Cardiac septum (tissue), 1 donor: Measurements from ENCODE around the gene WDR76. TPM values are rescaled to one million over a fixed set of nuclear protein-coding genes. Genes with fewer than 3 reads are reported as not detected.
"Not testable (repeated sequence)": the region's sequence is repeated elsewhere in the genome, so short reads cannot be mapped to it uniquely, and the experiment has no call there.

ENCODE experiments used
- DNase-seq: peaks from one replicate; pipeline ENCODE4 v3.0.0-alpha.2; 2020; ENCODE audit warnings: low spot score
- intact Hi-C: fragments of 100-400 bp; cut with DNase I; formaldehyde crosslinking; loops from one replicate; pipeline ENCODE4 v1.14.0; 2022
- total RNA-seq: library from RNA; stranded (reverse); fragmentation: NEBNext Ultra II Directional; extraction: Animal tissue kit (Norgen Biotek cat#: 25700); gene quantifications from one replicate; pipeline ENCODE4 v1.2.1, GENCODE V29; 2021
- donor health status: DM: no; HTN: no; CAD: no.

The WDR76 gene
- total RNA-seq, 1 donor from 2014 or later: 0.97 TPM

DNA sequence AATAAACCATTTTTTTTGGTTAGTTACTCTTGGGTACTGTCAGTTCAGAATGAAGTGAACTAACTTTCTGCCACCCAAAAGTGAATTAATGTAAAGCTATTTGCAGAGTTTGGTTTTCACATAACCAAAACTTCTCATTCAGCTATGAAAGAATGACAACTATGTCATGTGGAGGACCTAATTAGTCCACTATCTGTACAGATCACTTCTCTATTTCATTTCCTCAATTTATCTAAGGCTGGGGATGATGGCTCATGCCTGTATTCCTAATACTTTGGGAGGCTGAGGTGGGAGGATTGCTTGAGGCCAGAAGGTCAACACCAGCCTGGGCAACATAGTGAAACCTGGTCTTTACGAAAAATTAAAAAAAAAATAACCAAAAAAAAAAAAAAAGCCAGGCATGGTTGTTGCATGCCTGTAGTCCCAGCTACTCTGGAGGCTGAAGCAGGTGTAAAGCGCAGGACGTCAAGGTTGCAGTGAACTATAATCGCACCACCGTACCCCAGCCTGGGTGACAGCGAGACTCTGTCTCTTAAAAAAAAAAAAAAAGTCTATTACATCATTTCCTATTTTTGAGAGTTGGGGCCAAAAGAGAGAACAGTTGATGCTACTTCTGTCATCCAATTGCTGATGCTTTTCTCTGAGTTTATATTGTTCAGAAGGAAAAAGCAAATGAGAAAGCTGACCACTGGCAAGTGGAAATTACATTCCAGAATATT lies 17.7 kb upstream of the WDR76 start:
- DNase-seq: no peak
- intact Hi-C loops: no loop called here

DNA sequence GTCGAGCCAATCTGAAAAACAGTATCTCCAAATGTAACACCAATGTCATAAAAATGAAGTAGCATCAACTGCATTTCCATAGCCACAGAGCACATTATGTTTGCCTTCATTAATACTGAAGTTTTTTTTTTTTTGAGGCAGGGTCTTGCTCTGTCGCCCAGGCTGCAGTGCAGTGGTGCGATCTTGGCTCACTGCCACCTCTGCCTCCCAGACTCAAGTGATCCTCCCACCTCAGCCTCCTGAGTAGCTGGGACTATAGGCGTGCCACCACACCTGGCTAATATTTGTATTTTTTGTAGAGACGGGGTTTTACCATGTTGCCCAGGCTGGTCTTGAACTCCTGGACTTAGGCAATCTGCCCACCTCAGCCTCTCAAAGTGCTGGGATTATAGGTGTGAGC lies 11.7 kb upstream of the WDR76 start:
- DNase-seq, intact Hi-C loops: not testable (repeated sequence)

DNA sequence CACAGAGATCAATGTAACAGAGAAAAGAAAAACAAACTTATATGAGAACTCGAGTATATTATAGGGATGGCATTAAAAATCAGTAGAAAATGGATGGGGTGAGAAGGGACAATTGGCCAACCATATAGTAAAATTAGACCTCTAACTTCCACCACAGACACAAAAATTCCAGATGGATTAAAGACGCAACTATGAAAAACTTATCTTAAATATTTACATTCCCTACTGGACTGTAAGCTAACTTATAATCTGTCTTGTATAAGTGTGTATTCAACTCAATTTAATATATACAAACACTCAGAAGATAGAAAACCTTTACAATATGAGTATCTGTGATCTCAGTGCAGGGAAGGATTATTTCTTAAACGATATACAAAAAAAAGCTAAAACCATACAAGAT lies 5.3 kb upstream of the WDR76 start:
- intact Hi-C loops: no loop called here
- DNase-seq: no peak

DNA sequence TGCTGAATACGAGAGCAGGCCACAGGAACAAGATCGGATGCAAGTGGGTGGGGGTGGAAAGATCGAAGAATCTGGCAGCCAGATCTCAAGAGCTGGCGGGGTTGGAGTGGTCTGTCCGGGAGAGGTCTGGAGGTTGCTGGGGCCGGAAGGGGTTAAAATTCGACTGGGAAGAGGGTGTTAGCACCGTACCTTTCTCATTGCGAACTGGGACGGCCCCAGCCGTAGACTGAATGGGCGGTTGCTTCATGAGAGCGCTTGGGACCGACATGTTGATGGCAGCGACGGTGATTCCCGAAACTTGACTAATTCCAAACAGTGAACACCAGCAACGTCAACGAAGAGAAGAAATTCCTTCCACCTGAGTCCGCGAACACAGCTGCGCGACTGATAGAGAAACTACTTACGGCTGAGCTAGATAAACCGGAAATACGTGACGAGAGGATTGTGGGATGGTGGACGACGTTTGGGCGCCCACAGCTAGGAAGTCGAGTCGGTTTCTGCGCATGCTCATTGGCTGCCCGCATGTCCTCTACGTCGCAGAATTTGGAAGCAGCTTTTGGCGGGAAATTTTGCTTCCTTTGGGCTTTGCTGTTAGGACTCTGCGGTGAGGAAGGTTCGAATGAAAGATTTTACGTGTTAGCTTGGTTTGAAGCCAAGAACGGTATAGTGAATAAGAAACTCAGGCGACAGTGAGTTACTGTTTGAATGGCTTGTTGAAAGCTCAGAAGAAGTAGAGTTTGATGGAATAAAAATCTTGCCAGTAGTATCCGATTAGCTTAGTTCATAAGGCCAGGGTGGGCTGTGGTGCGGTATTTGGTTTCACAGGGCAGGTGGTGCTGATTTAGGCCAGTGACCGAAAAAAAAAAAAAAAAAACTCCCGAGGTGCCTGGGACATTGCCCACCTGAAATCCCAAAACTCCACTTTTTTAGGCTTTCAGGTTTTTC lies 2.2 kb upstream of the WDR76 start, which contains the start of gene MFAP1:
Gene MFAP1 (minus strand): TSS at position 389 of the 945 bp plus-strand sequence. CDS start 121 bp downstream, at position 268.
- peak; percentile 97 for DNase-seq
- intact Hi-C loops: loop anchor here (2.0 kb wide), 1 partner anchor 24 kb away; the partner anchor contains the start of genes HYPK and SERINC4

DNA sequence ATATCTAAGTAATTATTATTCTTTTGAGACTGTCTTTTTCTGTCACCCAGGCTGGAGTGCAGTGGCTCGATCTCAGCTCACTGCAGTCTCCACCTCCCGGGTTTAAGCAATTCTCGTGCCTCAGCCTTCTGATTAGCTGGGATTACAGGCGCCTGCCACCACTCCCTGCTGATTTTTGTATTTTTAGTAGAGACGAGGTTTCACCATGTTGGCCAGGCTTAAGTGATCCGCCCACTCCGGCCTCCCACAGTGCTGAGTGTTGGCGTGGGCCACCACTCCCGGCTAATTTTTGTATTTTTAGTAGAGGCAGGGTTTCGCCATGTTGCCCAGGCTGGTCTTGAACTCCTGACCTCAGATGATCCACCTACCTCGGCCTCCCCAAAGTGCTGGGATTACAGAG lies 1.5 kb upstream of the WDR76 start:
- DNase-seq: not testable (repeated sequence)
- intact Hi-C loops: loop anchor here (2.0 kb wide), 1 partner anchor 25 kb away; the partner anchor contains the start of genes HYPK and SERINC4

DNA sequence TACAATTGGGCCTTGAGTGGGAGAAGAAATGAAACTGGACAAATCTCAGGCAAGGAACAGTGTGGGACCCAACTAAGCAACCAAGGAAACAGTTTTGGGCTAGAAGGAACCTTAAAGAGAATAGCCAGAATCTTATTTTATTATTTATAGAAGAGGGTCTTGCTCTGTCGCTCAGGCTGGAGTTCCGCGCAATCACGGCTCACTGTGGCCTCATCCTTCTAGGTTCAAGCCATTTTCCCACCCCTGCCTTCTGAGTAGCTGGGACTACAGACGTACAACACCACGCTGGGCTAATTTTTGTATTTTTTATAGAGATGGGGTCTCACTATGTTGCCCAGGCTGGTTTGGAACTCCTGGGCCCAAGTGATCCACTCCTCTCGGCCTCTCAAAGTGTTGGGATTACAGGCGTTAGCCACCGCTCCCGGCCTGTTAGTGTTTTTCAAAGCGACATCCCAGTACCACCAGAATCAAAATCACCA lies 734 bp upstream of the WDR76 start:
- DNase-seq: no peak
- intact Hi-C loops: no loop called here

DNA sequence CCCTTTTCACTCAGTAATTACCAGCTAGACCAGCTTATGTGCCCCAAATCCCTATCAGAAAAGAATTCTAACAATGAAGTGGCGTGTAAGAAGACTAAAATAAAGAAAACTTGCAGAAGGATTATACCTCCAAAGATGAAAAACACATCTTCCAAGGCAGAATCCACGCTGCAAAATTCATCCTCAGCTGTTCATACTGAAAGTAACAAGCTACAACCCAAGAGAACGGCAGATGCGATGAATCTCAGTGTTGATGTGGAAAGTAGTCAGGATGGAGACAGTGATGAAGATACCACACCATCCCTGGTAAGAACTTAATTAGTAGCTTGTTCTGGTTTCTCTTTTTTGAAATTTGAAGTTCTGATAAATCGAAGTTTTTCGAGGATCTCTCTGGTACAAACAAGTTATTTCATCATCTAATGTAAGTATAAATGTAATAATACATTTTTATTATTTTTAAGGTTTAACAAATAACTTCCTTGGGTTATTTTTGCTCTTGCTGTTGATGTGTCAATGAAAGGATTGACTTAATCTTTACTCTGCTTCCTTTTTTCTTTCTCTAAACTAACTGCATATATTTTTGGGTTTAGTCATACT lies 1.4 kb downstream of the WDR76 start:
- no peak for DNase-seq
- intact Hi-C loops: no loop called here

DNA sequence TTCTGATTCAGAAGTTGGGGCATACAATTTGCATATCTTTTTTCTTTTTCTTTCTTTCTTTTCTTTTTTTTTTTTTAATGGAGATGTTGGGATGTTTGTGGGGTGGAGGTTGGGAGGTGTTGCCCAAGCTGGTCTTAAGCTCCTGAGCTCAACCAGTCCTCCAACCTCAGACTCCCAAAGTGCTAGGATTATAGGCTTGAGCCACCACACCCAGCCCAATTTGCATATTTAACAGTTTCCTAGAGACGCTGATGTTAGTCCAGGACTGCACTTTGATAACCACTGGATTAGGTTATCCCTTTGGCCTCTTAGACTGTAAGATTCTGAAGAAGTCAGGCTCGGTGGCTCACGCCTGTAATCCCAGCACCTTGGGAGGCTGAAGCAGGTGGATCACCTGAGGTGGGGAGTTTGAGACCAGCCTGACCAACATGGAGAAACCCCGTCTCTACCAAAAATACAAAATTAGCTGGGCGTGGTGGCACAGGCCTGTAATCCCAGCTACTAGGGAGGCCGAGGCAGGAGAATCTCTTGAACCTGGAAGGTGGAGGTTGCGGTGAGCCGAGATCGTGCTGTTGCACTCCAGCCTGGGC lies 3.2 kb downstream of the WDR76 start:
- DNase-seq, intact Hi-C loops: not testable (repeated sequence)

DNA sequence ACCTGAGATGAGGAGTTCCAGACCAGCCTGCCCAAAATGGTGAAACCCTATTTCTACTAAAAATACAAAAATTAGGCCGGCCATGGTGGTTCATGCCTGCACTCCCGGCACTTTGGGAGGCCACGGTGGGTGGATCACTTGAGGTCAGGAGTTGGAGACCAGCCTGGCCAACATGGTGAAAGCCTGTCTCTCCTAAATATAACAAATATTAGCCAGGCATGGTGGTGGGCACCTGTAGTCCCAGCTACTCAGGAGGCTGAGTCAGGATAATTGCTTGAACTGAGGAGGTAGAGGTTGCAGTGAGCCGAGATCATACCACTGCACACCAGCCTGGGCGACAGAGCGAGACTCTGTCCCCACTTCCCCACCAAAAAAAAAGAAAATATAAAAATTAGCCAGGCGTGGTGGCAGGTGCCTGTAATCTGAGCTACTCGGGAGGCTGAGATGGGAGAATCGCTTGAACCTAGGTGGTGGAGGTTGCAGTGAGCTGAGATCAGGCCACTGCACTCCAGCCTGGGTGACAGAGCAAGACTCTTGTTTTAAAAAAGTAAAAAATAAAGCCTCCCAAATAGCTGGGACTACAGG lies 4.0 kb downstream of the WDR76 start:
- intact Hi-C loops, DNase-seq: not testable (repeated sequence)

DNA sequence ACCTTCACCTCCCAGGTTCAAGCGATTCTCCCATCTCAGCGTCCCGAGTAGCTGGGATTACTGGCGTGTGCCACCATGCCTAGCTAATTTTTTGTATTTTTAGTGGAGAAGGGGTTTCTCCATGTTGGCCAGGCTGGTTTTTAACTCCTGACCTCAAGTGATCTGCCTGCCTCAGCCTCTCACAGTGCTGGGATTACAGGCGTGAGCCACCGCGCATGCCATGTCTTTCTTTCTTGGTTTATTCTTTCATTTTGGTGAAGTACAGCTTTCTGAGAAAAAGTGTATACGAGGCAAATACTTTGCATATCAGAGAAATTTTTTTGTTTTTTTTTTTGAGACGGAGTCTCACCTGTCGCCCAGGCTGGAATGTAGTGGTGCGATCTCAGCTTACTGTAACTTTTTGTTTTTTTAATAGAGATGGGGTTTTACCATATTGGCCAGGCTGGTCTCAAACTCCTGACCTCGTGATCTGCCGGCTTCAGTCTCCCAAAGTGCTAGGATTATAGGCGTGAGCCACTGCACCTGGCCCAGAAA lies 4.8 kb downstream of the WDR76 start:
- DNase-seq, intact Hi-C loops: not testable (repeated sequence)

DNA sequence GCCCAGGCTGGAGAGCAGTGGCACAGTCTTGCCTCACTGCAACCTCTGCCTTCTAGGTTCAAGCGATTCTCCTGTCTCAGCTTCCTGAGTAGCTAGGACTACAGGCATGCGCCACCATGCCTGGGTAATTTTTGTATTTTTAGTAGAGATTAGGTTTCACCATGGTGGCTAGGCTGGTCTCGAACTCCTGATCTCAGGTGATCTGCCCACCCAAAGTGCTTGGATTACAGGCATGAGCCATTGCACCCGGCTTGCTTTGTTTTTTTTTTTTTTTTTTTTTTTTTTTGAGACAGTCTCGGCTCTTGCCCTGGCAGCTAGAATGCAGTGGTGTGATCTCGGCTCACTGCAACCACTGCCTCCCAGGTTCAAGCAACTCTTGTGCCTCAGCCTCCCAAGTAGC lies 5.7 kb downstream of the WDR76 start:
- DNase-seq, intact Hi-C loops: not testable (repeated sequence)

DNA sequence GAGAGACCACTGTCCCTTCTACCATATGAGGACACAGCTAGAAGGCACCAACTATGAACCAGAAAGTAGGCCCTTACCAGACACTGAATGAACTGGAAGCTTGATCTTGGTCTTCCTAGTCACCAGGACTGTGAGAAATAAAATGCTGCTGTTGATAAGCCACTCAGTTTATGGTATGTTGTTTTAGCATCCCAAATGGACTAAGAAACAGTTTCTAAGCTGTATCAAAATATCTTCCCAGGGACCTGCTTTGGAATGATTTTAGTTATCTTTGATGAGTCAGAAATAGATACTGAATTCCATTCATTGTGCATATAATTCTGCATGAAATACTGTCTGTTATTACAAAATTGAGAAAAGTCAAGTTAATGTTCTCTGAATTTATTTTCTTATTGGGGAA lies 18.6 kb downstream of the WDR76 start:
- intact Hi-C loops: no loop called here
- DNase-seq: no peak

DNA sequence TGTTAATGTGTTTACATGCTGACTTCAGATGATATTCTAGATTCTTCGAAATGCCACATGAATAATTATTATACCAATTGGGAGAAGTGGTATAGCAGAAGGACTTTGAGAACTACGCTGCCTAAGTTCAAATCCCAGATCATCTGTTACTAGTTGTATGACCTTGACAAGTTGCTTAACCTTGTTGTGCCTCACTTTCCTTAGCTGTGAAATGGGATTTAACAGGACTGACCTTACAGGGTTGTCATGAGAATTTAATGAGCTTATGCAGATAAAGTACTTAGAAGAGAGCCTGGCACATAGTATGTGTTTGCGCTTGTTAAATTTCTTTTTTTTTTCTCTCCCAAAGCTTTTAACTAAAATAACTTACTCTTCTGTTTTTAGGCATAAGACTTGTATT lies 24.4 kb downstream of the WDR76 start:
- no peak for DNase-seq
- intact Hi-C loops: no loop called here

DNA sequence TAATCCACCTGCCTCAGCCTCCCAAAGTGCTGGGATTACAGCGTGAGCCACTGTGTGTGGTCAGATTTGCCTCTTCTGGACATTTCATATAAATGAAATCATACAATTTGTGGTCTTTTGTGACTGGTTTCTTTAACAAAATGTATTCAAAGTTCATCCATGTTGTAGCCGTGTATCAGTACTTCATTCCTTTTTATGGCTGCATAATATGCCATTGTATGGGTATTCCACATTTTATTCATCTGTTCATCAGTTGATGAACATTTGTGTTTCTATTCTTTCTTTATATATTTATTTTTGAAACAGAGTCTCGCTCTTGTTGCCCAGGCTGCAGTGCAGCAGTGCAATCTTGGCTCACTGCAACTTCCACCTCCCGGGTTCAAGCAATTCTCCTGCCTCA lies 25.8 kb downstream of the WDR76 start:
- intact Hi-C loops: no loop called here
- no peak for DNase-seq

DNA sequence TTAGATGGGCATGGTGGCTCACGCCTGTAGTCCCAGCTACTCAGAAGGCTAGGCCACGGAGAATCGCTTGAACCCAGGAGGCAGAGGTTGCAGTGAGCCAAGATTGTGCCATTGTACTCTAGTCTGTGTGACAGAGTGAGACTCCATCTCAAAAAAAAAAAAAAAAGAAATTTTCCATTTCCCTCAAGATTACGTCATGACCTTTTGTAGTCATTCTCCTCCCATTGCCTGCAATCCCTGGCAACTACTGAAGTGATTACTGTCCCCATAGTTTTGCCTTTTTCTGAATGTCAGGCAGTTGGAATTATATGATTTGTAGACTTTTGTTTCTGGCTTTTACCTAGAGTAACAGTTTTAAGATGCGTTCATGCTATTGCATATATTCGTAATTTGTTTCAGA lies 28.0 kb downstream of the WDR76 start:
- DNase-seq: no peak
- intact Hi-C loops: no loop called here

DNA sequence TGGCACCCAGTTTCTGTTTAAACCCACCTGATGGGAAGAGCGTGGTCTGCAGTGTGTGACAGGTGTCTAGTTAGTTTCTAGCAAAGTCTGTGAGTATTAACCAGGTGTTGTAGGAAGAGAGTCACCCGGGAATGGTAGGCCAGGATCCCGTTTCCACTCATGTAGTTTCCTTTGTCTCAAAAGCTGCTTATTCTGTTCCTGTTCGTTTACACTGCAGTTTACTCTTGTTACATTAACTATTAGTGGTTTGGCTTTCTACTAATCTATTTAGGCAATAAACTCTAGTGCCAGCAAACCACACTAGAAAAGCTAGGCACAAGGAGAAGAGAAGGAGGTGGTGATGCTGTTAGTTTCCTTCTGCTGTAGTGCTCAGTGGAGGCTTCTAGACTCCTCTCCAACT lies 32.7 kb downstream of the WDR76 start:
- no peak for DNase-seq

DNA sequence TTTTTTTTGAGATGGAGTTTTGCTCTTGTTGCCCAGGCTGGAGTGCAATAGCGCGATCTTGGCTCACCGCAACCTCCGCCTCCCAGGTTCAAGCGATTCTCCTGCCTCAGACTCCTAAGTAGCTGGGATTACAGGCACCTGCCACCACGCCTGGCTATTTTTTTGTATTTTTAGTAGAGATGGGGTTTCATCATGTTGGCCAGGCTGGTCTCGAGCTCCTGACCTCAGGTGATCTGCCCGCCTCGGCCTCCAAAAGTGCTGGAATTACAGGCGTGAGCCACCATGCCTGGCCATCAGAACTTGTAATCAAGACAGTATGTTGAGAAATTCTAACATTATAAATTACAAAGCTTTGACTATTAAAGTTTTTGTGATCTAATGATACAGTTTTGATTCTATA lies 39.8 kb downstream of the WDR76 start:
- DNase-seq, intact Hi-C loops: not testable (repeated sequence)

More for the DNA sequence above, 32.7 kb downstream of the WDR76 start:
- intact Hi-C loops: no loop called here

DNA sequence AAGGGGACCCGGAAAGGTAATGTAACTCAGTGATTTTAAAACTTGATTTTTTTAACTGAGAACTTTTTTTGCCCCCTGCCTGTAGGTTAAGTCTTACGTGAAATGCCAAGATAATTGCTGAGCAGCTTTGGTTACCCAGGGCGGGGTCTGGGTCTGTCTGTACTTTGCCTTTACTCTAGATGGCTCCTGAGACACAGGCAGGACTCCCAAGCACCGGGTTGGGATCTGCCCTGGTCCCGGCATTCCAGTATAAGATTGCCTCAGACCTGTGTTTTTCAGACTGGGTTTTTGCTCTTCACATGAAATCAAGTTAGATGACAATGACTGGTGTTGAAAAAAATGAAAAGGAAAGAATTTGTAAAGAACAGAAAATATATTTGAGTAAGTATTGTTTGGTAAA lies 40.3 kb downstream of the WDR76 start:
- intact Hi-C loops: no loop called here
- DNase-seq: no peak

DNA sequence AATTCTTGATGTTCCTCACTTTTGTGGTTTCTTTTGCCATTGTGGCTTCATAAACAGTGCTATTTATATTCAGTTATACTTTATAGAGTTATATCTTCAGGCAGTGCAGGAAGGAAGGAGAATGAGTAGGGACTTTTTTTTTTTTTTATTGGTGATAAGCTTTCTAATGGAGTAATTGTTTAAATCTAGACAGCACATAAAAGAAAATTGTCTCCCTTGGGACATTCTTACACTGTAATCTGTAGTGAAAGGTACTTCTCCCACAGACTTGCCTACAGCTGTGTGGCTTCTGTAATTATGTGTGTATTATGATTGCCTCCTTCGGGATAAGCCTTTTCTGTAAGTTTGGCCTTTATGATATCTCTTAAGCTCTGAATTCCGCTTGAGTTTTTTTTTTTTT lies 41.6 kb downstream of the WDR76 start:
- no peak for DNase-seq
- intact Hi-C loops: no loop called here
